Mammary microvascular endothelial cell (primary cell): ENCODE measurements around the gene PRDX5. TPM values are rescaled to one million over a fixed set of nuclear protein-coding genes. Genes with fewer than 3 reads are reported as not detected.

ENCODE experiments used
- total RNA-seq: library from RNA; depleted of rRNA; stranded (reverse); fragments of >200 nt; gene quantifications from 2 replicates; pipeline ENCODE4 v1.2.3, GENCODE V29; 2015

Gene PRDX5
- total RNA-seq, result 302 and 324 TPM in 2 replicates

DNA sequence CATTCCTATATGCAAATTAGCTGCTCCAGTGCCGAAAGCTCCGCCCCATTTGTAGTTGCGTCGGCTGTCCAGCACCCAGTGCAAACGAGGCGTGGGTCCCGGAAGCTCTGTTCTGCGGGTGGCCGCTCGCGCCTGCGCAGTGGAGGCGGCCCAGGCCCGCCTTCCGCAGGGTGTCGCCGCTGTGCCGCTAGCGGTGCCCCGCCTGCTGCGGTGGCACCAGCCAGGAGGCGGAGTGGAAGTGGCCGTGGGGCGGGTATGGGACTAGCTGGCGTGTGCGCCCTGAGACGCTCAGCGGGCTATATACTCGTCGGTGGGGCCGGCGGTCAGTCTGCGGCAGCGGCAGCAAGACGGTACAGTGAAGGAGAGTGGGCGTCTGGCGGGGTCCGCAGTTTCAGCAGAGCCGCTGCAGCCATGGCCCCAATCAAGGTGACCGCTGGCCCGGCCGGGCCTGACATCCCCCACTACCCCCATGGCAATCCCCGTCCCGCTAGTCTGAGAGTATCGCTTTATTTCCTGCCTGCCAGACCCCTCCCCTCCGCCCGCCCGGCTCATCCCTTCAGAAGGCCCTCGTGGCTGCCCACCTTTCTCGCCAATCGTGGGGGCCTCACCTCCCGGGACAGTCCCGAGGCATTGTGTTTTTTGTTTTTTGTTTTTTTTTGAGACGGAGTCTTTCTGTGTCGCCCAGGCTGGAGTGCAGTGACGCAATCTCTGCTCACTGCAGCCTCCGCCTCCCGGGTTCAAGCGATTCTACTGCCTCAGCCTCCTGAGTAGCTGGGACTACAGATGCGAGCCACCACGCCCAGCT, at the start of gene PRDX5:
TSS of gene PRDX5 (plus strand) at position 161 of the 805 bp plus-strand sequence. CDS start at position 256, 95 bp downstream.

DNA sequence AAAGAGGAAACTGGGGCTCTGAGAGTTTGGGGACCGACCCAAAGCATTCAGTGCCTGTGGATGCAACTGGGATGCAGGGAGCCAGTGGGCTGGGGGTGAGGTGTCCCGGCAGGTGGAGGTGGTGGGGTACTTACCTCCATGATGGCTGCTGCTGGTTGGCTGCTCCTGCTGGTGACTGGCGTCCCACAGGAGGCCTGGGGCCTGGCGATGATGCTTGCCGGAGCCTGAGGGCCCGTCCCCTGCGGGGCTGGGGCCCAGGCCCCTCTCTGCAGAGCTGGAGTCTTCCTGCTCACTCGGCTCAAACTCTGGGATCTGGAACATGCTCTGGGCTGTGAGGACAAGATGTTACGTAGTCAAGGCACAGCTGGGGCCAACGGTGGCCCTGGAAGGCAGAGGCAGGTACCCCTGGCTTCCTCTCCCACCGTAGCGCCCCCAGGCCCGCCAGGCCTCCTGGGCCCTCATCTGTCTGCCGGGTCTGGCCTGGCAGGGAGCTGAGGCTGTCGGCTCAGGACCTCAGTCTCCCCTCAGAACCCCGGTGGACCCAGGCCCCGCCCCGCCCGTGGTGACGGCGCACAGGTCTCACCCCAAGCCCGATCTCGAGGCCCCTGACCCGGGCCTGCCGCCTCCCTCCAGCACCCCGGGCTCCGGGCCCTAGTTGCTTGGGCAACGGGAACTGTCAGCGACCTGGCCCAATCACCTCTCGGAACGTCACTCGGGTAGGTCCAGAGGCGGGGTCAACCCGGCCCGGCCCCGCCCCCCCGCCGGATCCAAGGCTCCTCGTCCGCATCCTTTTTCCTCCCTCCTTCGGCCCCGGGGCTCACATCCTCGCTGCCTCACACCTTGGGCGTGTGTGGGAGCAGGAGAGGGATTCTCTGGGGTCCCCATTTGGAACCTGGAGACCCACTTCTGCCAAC, 33.6 kb upstream of the PRDX5 start, which contains the start of gene BAD:
TSS of gene BAD (minus strand) at position 618 of the 914 bp plus-strand sequence. CDS start at position 321, 297 bp downstream.

DNA sequence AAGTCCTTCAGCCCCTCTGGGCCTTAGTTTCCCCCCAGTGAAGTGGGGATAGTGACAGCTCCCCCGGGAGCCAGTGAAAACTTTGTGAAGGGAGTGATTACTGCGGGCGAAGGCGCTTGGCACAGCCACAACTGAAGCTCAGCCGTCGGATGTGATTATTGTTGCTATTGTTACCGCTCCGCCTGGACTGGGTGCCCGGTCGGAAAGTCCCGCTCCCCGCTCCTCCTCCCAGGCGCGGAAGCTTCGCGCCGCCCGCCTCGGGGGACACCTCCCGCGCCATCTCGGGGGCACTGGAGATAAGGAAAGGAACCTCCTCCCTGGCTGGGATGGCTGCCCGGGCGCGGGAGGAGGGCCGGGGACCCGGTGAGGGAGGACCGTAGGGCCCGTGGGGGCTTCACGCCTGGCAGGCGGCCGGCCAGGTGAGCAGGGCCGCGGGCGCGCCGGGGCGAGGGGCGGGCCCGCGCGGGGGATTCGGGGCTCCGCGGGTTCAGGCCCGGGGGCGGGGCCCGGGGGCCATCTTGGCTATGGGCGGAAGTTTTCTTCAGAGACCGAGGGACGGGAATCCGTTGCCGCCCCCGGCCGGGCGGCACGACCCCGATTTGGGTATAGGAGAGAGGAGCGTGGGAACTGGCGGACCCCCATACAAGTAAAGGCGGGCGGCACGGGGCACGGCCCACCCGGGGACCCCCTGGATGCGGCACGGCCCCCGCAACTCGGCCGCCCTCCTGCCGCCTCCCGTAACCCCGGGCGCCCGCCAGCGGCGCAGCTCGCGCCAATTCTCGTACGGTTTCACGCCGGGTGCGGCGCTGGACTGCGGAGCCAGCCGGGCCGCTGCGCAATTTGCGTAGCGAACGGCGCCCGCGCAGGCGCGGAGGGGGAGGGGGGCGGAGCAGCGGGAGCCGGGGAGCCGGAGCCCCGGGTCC, 32.7 kb upstream of the PRDX5 start, which contains the start of gene GPR137:
TSS of gene GPR137 (plus strand) at position 887 of the 923 bp plus-strand sequence. CDS start 677 bp downstream, outside the sequence.

DNA sequence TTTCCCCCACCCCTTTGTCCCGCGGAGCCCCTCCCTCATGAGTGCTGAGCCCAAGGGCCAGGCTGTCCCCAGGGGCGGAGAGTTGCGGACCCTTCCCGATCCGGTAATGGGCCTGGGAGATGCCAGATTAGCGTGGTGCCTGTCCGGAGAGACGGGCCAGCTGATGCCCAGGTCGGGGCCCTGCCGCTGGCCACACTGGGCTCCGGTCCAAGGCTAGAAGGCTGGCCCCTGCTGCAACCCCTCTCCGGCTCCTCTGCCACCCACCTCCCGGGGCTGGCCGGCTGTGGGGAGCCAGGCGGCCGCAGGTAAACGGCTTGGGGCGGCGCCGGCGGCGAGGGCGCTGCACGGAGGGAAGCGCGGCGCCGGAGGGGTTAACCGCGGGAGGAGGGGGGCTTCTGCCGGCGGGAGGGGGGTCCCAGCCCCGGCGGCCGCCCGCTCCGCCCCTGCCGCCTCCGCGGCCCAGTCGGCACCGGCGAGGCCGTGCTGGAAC, 26.6 kb upstream of the PRDX5 start, which contains the start of gene KCNK4:
TSS of gene KCNK4 (plus strand) at position 41 of the 490 bp plus-strand sequence. CDS start 1,717 bp downstream, outside the sequence.

DNA sequence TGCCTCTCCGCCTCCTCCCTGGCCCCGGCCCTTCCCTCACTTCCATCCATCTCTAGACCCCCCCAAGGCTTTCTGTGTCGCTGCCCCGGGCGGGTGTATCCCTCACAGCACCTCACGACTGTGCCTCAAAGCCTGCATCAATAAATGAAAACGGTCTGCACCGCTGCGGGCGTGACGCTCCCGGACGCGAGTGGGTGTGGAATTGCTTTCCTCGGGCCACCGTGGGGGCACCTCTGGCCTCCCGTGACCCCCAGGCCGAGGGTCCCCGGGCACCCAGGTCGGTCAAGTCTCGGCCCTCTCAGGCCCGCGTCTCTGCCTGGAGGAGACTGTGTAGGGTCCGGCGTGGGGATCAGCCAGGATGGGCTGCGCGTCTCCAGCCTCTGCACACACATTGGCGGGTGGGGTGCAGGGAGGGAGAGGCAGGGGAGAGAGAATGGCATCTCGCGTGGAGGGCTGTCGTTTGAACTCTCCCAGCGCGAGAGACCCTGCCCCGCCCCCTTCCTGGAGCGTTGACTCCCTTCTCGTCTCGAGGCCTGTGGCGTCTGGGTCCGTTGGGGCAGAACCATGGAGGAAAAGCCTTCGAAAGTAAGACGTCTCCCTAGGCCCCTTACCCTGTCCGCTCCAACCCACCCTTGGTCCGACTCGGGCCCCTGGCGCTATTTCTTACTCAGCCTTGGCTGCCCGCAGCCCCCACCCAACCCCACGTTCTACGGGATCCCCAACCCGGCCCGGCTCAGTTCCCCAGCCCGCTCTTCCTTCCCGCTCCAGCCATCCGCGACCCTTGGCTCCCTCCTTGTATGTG, 17.9 kb upstream of the PRDX5 start, which contains the start of gene CATSPERZ:
TSS of gene CATSPERZ (plus strand) at position 512 of the 802 bp plus-strand sequence. CDS start at position 565, 53 bp downstream.

DNA sequence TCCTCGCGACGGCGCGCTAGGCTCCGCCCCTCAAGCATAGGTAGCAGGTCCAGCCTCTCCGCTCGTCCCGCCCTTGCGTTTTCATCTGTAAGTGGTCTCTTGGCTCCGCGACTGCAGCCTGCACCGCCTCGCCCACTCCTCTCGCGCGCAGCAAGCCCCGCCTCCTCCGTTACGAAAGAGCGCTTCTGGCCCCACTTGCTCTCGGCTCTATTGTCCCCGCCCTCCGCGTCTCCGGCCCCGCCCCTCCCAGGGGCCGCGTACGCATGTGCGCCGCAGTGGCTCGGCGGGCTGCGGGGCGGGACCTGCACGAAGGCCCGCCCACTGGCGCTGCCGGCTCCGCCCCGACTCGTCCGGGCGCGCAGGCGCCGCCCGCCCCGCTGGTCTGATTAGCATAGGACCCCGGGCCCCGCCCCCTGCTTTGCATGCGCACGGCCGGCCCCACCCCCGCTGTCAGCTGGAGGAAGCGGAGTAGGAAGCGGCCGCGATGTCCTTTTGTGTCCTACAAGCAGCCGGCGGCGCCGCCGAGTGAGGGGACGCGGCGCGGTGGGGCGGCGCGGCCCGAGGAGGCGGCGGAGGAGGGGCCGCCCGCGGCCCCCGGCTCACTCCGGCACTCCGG, 12.7 kb upstream of the PRDX5 start, which contains the start of gene ESRRA:
TSS of gene ESRRA (plus strand) at position 450 of the 616 bp plus-strand sequence. CDS start 1,656 bp downstream, outside the sequence.

DNA sequence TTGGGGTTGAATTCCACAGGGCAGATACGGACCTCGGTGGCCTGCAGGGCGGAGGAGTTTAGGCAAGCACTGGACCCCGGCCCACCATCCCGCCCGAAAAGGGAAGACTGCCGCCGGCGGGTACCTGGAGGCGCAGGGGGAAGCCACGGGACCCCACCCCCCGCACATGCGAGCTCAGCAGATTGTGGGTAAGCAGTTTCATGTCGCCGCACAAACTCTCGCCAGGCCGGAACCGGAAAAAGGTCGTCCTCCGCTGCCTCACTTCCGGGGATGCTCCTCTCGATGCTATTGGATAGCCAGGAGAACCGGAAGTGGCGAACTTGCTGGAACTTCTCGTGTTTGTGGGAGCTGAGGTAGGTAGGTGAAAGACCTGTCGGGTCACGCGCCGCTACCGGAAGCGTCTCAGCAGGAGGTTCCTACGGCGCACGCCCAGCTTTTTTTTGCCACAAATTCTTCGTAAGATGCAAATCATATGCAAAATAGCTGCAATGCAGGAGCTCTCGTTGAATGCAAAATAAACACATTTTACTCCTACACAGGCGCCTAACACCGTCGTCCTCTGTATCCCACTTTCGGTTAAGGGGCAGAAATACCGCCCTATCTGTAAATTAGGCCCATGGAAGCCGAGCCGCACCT, 478 bp upstream of the PRDX5 start, which contains the start of gene TRMT112:
TSS of gene TRMT112 (minus strand) at position 235 of the 636 bp plus-strand sequence. CDS start at position 202, 33 bp downstream.

DNA sequence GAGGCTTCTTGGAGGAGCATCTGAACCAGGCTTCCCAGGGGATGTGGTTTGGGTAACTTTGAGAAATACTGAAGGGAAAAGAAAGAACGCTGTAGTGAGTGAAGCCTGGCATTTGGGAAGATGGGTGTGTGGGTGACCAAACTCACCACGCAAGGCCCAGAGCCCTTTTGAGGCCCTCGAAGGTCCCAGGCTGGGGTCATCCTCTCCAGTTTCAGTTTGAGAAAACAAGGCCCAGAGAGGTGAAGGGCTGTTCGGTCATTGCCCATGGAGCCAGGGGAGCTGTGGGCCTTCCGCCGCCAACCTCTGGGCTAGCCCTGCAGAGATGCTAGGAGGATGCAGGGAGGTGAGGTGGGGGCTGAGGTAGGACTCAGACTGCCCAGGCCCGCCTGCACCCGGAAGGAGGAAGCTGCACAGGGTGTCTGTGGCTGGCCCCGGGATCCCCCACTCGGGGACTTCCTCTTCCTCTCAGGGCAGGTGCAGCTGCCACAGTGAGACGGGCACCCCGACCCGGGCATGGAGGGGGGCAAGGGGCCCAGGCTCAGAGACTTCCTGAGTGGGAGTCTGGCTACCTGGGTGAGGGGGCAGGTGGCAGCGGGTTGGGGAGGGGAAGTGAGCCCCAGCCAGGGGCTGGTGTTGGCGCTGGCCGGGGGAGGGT, 22.0 kb downstream of the PRDX5 start, which contains the start of gene CCDC88B:
TSS of gene CCDC88B (plus strand) at position 451 of the 655 bp plus-strand sequence. CDS start at position 514, 63 bp downstream.

DNA sequence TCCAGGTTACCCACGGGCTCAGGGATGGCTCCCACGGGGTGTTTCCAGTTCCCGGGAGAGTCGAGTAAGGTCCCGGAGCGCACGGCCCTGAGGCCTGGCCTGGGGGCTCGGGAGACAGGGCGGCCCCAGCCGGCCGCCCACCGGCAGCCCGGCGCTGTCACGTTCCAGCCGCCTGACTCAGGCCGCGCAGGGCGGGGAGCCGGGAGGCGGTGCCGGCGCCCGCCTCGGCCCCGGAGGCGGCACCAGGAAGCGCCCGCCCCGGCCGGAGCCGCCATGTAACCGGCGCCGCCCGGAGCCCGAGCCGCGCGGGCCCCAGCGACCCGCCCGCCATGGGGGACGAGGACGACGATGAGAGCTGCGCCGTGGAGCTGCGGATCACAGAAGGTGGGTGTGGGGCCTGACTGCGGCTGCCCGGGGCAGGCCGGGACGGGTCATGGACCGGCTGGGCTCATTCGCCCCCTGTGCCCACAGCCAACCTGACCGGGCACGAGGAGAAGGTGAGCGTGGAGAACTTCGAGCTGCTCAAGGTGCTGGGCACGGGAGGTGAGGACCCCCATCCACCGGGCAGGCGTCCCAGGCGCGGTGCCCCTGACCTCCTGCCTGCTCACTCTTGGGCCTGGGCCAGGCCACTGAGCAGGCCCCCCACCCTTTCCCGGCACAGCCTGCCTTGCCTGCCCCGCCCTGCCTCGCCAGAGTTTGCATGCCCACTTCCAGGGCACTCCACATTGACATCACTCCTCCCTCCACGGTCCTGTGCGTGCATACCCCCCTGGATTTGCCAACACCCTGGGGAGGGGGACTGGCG, 41.2 kb downstream of the PRDX5 start, which contains the start of gene RPS6KA4:
TSS of gene RPS6KA4 (plus strand) at position 256 of the 805 bp plus-strand sequence. CDS start at position 330, 74 bp downstream.

Other genes with a start within 250 kb of the PRDX5 start
- 10.5 and 17.9 TPM in 2 replicates for gene MACROD1, start 152.0 kb upstream of the PRDX5 start, total RNA-seq
- 223 and 239 TPM in 2 replicates for gene STIP1, start 131.9 kb upstream of the PRDX5 start, total RNA-seq
- 59.4 and 69.7 TPM in 2 replicates for gene FERMT3, start 111.4 kb upstream of the PRDX5 start, total RNA-seq
- 30.1 and 30.4 TPM in 2 replicates for gene TRPT1, start 91.9 kb upstream of the PRDX5 start, total RNA-seq
- gene NUDT22, start 91.8 kb upstream of the PRDX5 start, total RNA-seq, result 58.7 and 61.6 TPM in 2 replicates
- gene DNAJC4, start 87.6 kb upstream of the PRDX5 start, total RNA-seq, result 6.5 and 9.0 TPM in 2 replicates
- 31.6 and 40.1 TPM in 2 replicates for gene VEGFB, start 83.5 kb upstream of the PRDX5 start, total RNA-seq
- 65.9 and 69.2 TPM in 2 replicates for gene FKBP2, start 77.0 kb upstream of the PRDX5 start, total RNA-seq
- 432 and 445 TPM in 2 replicates for gene PPP1R14B, start 71.2 kb upstream of the PRDX5 start, total RNA-seq
- gene PLCB3, start 66.6 kb upstream of the PRDX5 start, total RNA-seq, result 61.3 and 67.5 TPM in 2 replicates
- 95.7 and 96.5 TPM in 2 replicates for gene BAD, start 33.5 kb upstream of the PRDX5 start, total RNA-seq
- gene GPR137, start 32.3 kb upstream of the PRDX5 start, total RNA-seq, result 22.8 and 27.8 TPM in 2 replicates
- gene KCNK4, start 26.8 kb upstream of the PRDX5 start, total RNA-seq, result not detected in 2 replicates
- gene CATSPERZ, start 17.8 kb upstream of the PRDX5 start, total RNA-seq, result 0.15 TPM in 1 of 2 replicates, not detected in the other
- 32.8 and 35.2 TPM in 2 replicates for gene ESRRA, start 12.6 kb upstream of the PRDX5 start, total RNA-seq
- 410 and 421 TPM in 2 replicates for gene TRMT112, start 562 bp upstream of the PRDX5 start, total RNA-seq
- gene CCDC88B, start 22.1 kb downstream of the PRDX5 start, total RNA-seq, result 2.9 and 3.5 TPM in 2 replicates
- 67.4 and 68.5 TPM in 2 replicates for gene RPS6KA4, start 41.0 kb downstream of the PRDX5 start, total RNA-seq
- gene SLC22A11, start 237.8 kb downstream of the PRDX5 start, total RNA-seq, result not detected in 2 replicates